HG03469 (cell line): ENCODE results near the gene OR8B12.

Experiments
- ATAC-seq: cut with Tn5 transposase; IDR thresholded peaks from one replicate; pipeline ENCODE4 v1.9.1; 2021; ENCODE audit warnings: mild to moderate bottlenecking, moderate library complexity, moderate number of reproducible peaks; ENCODE audit not compliant: unreplicated experiment

The OR8B12 gene

GRCh38 chr11:124543554-124543953 lies at the start of gene OR8B12:
Gene OR8B12, minus strand, starts transcription at chr11:124543654. Its CDS starts 0 bp downstream, at chr11:124543654.
- no peak for ATAC-seq

- ATAC-seq, result no peak
Observed at GRCh38 chr11:124592627-124593026, 49.2 kb upstream of the OR8B12 start.

GRCh38 chr11:124591430-124591829 lies 48.0 kb upstream of the OR8B12 start:
- no peak for ATAC-seq

- ATAC-seq, result peak; percentile 75
Observed at GRCh38 chr11:124586238-124586860, 42.9 kb upstream of the OR8B12 start.

- no peak for ATAC-seq
Observed at GRCh38 chr11:124584681-124585372, 41.4 kb upstream of the OR8B12 start.

GRCh38 chr11:124583781-124584180 lies 40.3 kb upstream of the OR8B12 start:
- no peak for ATAC-seq

GRCh38 chr11:124582565-124582964 lies 39.1 kb upstream of the OR8B12 start:
- ATAC-seq, result no peak

GRCh38 chr11:124581817-124582216 lies 38.4 kb upstream of the OR8B12 start:
- ATAC-seq, result no peak

- ATAC-seq, result no peak
Observed at GRCh38 chr11:124578761-124579160, 35.3 kb upstream of the OR8B12 start.

GRCh38 chr11:124577716-124578427 lies 34.4 kb upstream of the OR8B12 start:
- no peak for ATAC-seq

- ATAC-seq, result no peak
Observed at GRCh38 chr11:124570160-124570559, 26.7 kb upstream of the OR8B12 start.

GRCh38 chr11:124569697-124570096 lies 26.2 kb upstream of the OR8B12 start, which contains the start of gene OR8A1:
Gene OR8A1, plus strand, starts transcription at chr11:124569997. Its CDS starts 123 bp downstream, at chr11:124570120.
- ATAC-seq, result no peak

- ATAC-seq, result no peak
Observed at GRCh38 chr11:124556828-124557227, 13.4 kb upstream of the OR8B12 start.

- ATAC-seq, result no peak
Observed at GRCh38 chr11:124551987-124552386, 8.5 kb upstream of the OR8B12 start.

- no peak for ATAC-seq
Observed at GRCh38 chr11:124551189-124551588, 7.7 kb upstream of the OR8B12 start.

- no peak for ATAC-seq
Observed at GRCh38 chr11:124543145-124543544, 309 bp downstream of the OR8B12 start.

- ATAC-seq, result no peak
Observed at GRCh38 chr11:124541204-124541603, 2.2 kb downstream of the OR8B12 start.

- ATAC-seq, result no peak
Observed at GRCh38 chr11:124538019-124538418, 5.4 kb downstream of the OR8B12 start.

- no peak for ATAC-seq
Observed at GRCh38 chr11:124536520-124536919, 6.9 kb downstream of the OR8B12 start.

- no peak for ATAC-seq
Observed at GRCh38 chr11:124535552-124536232, 7.8 kb downstream of the OR8B12 start.

GRCh38 chr11:124534051-124534450 lies 9.4 kb downstream of the OR8B12 start:
- no peak for ATAC-seq
